K562 (cell line): ENCODE results near the gene UGT1A9. TPM values are rescaled to one million over a fixed set of nuclear protein-coding genes. Genes with fewer than 3 reads are reported as not detected.

Experiments used
- ATAC-seq: fragments of 200-7000 bp; cut with Tn5 transposase; 3 replicates; pipeline ENCODE4 v1.9.1; 2020; ENCODE audit warnings: moderate library complexity
- BruUV-seq: library from RNA; stranded (reverse); fragments of 400-500 nt; replicated peaks from 2 replicates; lab custom pipeline; 2021; lab: Mats Ljungman, UMichigan
- CTCF ChIA-PET: fragments of 300-600 bp; formaldehyde crosslinking; extraction: SDS; loops from one replicate; lab custom pipeline; 2021; ENCODE audit warnings: low intra/inter-chr PET ratio; lab: Yijun Ruan, JAX
- POLR2A ChIA-PET: fragments of 300-600, 350-650 bp; sonication (Branson Sonifier 250); formaldehyde crosslinking; extraction: SDS; loops from one replicate; lab custom pipeline; 2021; ENCODE audit warnings: antibody characterized with exemption, inconsistent platforms; lab: Yijun Ruan, JAX
- DNase-seq, 4 experiments: peaks; one replicate each; pipeline versions ENCODE4 v3.0.0 to v3.0.0-alpha.2; 2011 to 2018; ENCODE audit warnings: low spot score in 3 of 4, mixed read lengths in 3 of 4; ENCODE audit errors: extremely low read depth in 1 of 4
- FAIRE-seq: peaks from 2 replicates; lab custom pipeline; 2011; peaks lifted over from hg19 to GRCh38; lab: Jason Lieb, UNC
- H2AFZ ChIP-seq: 2 replicates; pipeline ENCODE4 v1.6.0; 2011; ENCODE audit warnings: low read depth, low read length, control low read depth, inconsistent platforms
- H3K27ac ChIP-seq: fragments of 200-600 bp; 3 replicates; pipeline ENCODE4 v1.8.0; 2011; ENCODE audit warnings: low read depth, mild to moderate bottlenecking, control low read depth, inconsistent platforms, low read length, moderate library complexity, mixed read lengths; ENCODE audit errors: extremely low read depth
- H3K27me3 ChIP-seq, 2 experiments: fragments of 300-600 bp in 1 of 2; 2 replicates in 1 of 2; 3 replicates in 1 of 2; pipeline versions ENCODE4 v1.6.0 to v1.8.0; 2011; ENCODE audit warnings: inconsistent platforms in 2 of 2, low read length in 2 of 2, mild to moderate bottlenecking in 1 of 2, mixed read lengths in 1 of 2, moderate library complexity in 1 of 2; ENCODE audit not compliant: control insufficient read depth in 2 of 2, insufficient read depth in 2 of 2
- H3K36me3 ChIP-seq: fragments of 300-600 bp; 3 replicates; pipeline ENCODE4 v1.8.0; 2011; ENCODE audit warnings: mild to moderate bottlenecking, low read length, inconsistent platforms; ENCODE audit not compliant: control insufficient read depth, insufficient read depth
- H3K4me1 ChIP-seq, 2 experiments: fragments of 200-600 bp in 1 of 2; replicated peaks in 1 of 2; 2 replicates in 1 of 2; 3 replicates in 1 of 2; pipeline versions ENCODE4 v1.5.1 to v1.8.0; 2011; ENCODE audit warnings: inconsistent platforms in 2 of 2, low read length in 2 of 2, mild to moderate bottlenecking in 1 of 2, mixed read lengths in 1 of 2, moderate library complexity in 1 of 2; ENCODE audit not compliant: control insufficient read depth in 2 of 2, insufficient read depth in 2 of 2
- H3K4me2 ChIP-seq: 2 replicates; pipeline ENCODE4 v1.6.1; 2011; ENCODE audit warnings: low read length, control low read depth, inconsistent platforms, mixed read lengths; ENCODE audit not compliant: insufficient read depth
- H3K4me3 ChIP-seq: fragments of 200-600 bp; sonication (generic), shearing (Covaris generic); 2 replicates; pipeline ENCODE4 v1.5.1; 2016; ENCODE audit warnings: control low read depth, inconsistent platforms
- H3K79me2 ChIP-seq: fragments of 200-600 bp; 3 replicates; pipeline ENCODE4 v1.8.0; 2011; ENCODE audit warnings: low read length, inconsistent platforms; ENCODE audit not compliant: control insufficient read depth, insufficient read depth
- H3K9ac ChIP-seq, 2 experiments: 2 replicates each; pipeline versions ENCODE4 v1.6.0 to v1.6.1; 2011; ENCODE audit warnings: low read depth in 2 of 2, low read length in 2 of 2, control low read depth in 1 of 2, inconsistent platforms in 1 of 2, mild to moderate bottlenecking in 1 of 2, mixed read lengths in 1 of 2; ENCODE audit not compliant: insufficient read depth in 1 of 2
- H3K9me1 ChIP-seq: one replicate; pipeline ENCODE4 v1.6.0; 2011; ENCODE audit warnings: inconsistent platforms, mild to moderate bottlenecking, low read length, moderate library complexity; ENCODE audit not compliant: control insufficient read depth, insufficient read depth
- H3K9me3 ChIP-seq: replicated peaks from 2 replicates; pipeline ENCODE4 v1.5.1; 2011; ENCODE audit warnings: low read depth, low read length, inconsistent platforms; ENCODE audit not compliant: control insufficient read depth, insufficient read depth
- H4K20me1 ChIP-seq: replicated peaks from 2 replicates; pipeline ENCODE4 v1.6.1; 2011; ENCODE audit warnings: low read length, inconsistent platforms, mixed read lengths; ENCODE audit not compliant: control insufficient read depth, insufficient read depth
- E2F3 ChIP-seq: fragments of 250-450 bp; sonication (Bioruptor Pico); IDR thresholded peaks from 2 replicates; pipeline ENCODE4 v1.4.0; 2020; ENCODE audit warnings: mild to moderate bottlenecking
- SMAD2 ChIP-seq: fragments of 150-350 bp; IDR thresholded peaks from 2 replicates; pipeline ENCODE4 v1.6.1; 2014; ENCODE audit warnings: low read depth, mild to moderate bottlenecking, low read length
- ZNF23 ChIP-seq: fragments of 250-450 bp; sonication (Bioruptor Pico); IDR thresholded peaks from 2 replicates; pipeline ENCODE4 v1.4.0; 2020; ENCODE audit warnings: mild to moderate bottlenecking
- ZNF57 ChIP-seq: fragments of 450-650 bp; formaldehyde crosslinking; IDR thresholded peaks from 2 replicates; pipeline ENCODE4 v1.4.0; 2020; ENCODE audit warnings: mild to moderate bottlenecking, moderate library complexity
- ZNF583 ChIP-seq: fragments of 250-450 bp; sonication (Bioruptor Pico); IDR thresholded peaks from 2 replicates; pipeline ENCODE4 v1.4.0; 2020
- WGBS: fragments of 100-300 bp; shearing (Covaris generic); methylation state at CpG from one replicate; pipeline ENCODE4 v1.1.6; 2016; ENCODE audit warnings: low coverage, mixed read lengths; ENCODE audit not compliant: insufficient coverage; ENCODE audit errors: missing lambda C conversion rate; 5-methylcytosine and 5-hydroxymethylcytosine counted together
- in situ Hi-C: fragments of 300-500 bp; cut with MboI; formaldehyde crosslinking; loops from 4 replicates; pipeline ENCODE4 v1.15.0; 2018; ENCODE audit warnings: inconsistent platforms, mixed read lengths
- intact Hi-C: fragments of 100-400 bp; cut with micrococcal nuclease; formaldehyde crosslinking; loops from 2 replicates; pipeline ENCODE4 v1.14.2; 2022
- polyA plus RNA-seq, 8 experiments: library from polyadenylated mRNA; depleted of rRNA in 4 of 8; stranded (reverse) in 5 of 8; unstranded in 3 of 8; fragments of >200 nt; fragmentation: Nextera tagmentation in 2 of 8; fragmentation: Illumina TruSeq in 1 of 8; extraction: Ambion mirVana in 2 of 8; extraction: Trizol in 1 of 8; gene quantifications; 2 replicates each; pipeline versions ENCODE4 v1.2.1 to v1.2.3, GENCODE V29; 2011 to 2014; ENCODE audit warnings: inconsistent platforms in 1 of 8, missing spikeins in 1 of 8
- total RNA-seq, 7 experiments: library from RNA; depleted of rRNA in 6 of 7; stranded (reverse); fragments of >200 nt in 6 of 7; fragmentation: Illumina TruSeq in 2 of 7; extraction: Trizol in 2 of 7; gene quantifications; 2 replicates each; pipeline versions ENCODE4 v1.2.1 to v1.2.3, GENCODE V29; 2011 to 2021; ENCODE audit warnings: low replicate concordance in 1 of 7
- TF ChIP-seq, protein P1 (sequence below): sonication (generic); formaldehyde crosslinking; IDR thresholded peaks from 2 replicates; pipeline ENCODE4 v1.8.0; 2022; ENCODE audit warnings: mild to moderate bottlenecking, missing genetic modification reagents

The UGT1A9 gene
- total and polyA plus RNA-seq, 9 of the 15 experiments (the other 6 are each of a cell fraction or from before 2014, with no cell fraction given): 0.09 TPM; not detected in 8

DNA sequence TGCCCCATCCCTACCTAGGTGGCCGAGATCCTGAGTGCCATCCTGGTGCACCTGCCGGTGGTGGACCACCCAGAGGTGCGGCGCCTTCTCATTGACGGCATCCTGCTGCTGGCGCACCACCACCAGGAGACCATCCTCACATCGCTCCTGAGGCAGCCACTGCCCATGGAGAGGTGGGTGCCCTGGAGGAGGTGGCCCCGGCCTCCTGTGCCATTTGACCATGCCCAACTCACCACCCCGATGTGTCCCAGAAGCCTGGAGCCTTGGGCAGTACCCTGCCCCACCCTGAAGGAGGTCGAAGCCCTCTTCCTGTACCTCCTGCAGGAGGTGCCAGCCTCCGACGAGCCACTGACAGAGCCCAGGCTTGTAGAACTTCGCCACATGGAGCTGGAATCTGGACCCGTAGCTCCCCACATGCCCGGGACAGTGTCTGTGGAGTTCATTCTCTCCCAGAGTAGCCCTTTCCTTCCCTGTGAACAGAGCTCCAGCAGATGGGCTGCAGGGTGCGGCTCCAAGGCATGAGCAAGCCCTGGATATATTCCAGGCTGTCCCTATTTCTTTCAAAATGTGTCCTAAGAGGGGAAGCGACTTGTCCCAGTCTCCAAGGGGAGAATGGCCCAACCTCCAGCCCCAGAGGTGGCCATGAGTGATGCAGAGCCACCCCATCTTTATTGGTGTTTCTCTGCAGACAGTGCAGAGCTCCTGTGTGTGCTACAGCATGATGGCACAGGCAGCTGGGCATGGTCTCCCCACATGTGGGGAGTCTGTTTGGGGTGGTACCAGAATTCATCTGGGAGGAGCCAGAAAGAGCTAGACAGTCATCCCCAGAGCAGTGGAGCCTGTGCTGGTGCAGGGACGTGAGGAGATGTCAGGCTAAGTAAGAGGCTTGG, 148.4 kb downstream of the UGT1A9 start:
- no peak overlapping the region for H3K27ac ChIP-seq
- H3K27me3 ChIP-seq: peaks cover 2 to 62% of the 10 kb centered on the region in 2 experiments; a peak in 4 of 5 replicates
- no peaks in the 10 kb centered on the region for H3K9me3 ChIP-seq
- no peaks in the 10 kb centered on the region for H3K79me2 ChIP-seq
- no peaks in the 10 kb centered on the region for H3K36me3 ChIP-seq
- no peaks in the 10 kb centered on the region for H3K9me1 ChIP-seq
- DNase-seq: no peak
- no TSS peak for BruUV-seq
- no peaks in the 10 kb centered on the region; the same call in 1 of the 2 replicates for H4K20me1 ChIP-seq
- 4% methylated on average over 12 of the region's 18 CpGs for WGBS
- FAIRE-seq: no peak
- in situ Hi-C loops: no loop called here
- no peak for ATAC-seq
- no peak overlapping the region for H3K4me3 ChIP-seq
- TF ChIP-seq, protein P1, sequence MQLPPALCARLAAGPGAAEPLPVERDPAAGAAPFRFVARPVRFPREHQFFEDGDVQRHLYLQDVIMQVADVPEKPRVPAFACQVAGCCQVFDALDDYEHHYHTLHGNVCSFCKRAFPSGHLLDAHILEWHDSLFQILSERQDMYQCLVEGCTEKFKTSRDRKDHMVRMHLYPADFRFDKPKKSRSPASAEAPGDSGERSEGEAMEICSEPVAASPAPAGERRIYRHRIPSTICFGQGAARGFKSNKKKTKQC: no peak
- TF ChIP-seq ZNF57 (CRISPR knock-in tag) (no peak), SMAD2 (no peak), ZNF23 (CRISPR knock-in tag) (no peak), ZNF583 (CRISPR knock-in tag) (no peak), E2F3 (no peak)
- no peak overlapping the region for H3K4me2 ChIP-seq
- intact Hi-C loops: no loop called here
- ChIA-PET POLR2A (interaction anchor here (0.6 kb wide), 1 partner anchor 58 kb away, joined by 3 read pairs; no protein-coding TSS in a partner anchor), CTCF (no interaction called here)
- H2AFZ ChIP-seq: no peak overlapping the region
- no peaks in the 10 kb centered on the region; a peak in 1 of 5 replicates for H3K4me1 ChIP-seq
- no peak overlapping the region for H3K9ac ChIP-seq
